ENCODE results near the gene CHD3.

Gene CHD3

GRCh38 chr17:7888184-7888920, at the start of gene CHD3:
Gene CHD3, plus strand, starts transcription at chr17:7888789. Its CDS starts 212 bp downstream, at chr17:7889001.
- H3K27ac Mint-ChIP-seq = no peak within 1 kb of the TSS
- no peak within 1 kb of the TSS for H3K4me3 Mint-ChIP-seq
- peak; percentile 69 for DNase-seq (ENCODE audit: low spot score)
- peaks cover 35% of the 10 kb centered on the region for H3K36me3 Mint-ChIP-seq (ENCODE audit: low read depth)
- H3K4me1 Mint-ChIP-seq (ENCODE audit: low read depth) = peaks cover 13% of the 10 kb centered on the region
- H3K9me3 Mint-ChIP-seq = no peaks in the 10 kb centered on the region
- no peaks in the 10 kb centered on the region for H3K27me3 Mint-ChIP-seq (ENCODE audit: low read depth)

- no peak for DNase-seq (ENCODE audit: low spot score)
- peak overlapping the region; percentile 54 for H3K27ac Mint-ChIP-seq
- no peaks in the 10 kb centered on the region for H3K9me3 Mint-ChIP-seq
- peaks cover 62% of the 10 kb centered on the region for H3K4me1 Mint-ChIP-seq (ENCODE audit: low read depth)
- H3K4me3 Mint-ChIP-seq = peak overlapping the region; percentile 71
- H3K27me3 Mint-ChIP-seq (ENCODE audit: low read depth) = no peaks in the 10 kb centered on the region
- no peaks in the 10 kb centered on the region for H3K36me3 Mint-ChIP-seq (ENCODE audit: low read depth)
Measured at GRCh38 chr17:7839190-7839875, 49.3 kb upstream of the CHD3 start.

DNA sequence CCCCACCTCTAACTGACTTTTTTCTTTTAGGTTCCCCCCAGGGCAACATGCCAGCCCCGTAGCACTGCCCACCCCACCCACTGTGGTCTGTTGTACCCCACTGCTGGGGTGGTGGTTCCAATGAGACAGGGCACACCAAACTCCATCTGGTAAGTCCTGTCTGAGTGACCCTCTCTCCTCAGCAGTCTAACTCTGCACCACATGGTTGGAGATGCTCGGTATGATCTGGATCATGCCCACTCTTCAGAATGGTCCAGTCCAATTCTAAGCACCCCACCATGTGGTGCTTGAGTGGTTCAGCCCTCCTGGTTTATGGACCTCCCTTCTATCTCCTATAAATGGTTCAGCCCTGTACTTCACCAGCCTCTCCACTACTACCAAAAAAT, 48.7 kb upstream of the CHD3 start:
- H3K4me1 Mint-ChIP-seq (ENCODE audit: low read depth) = peaks cover 61% of the 10 kb centered on the region
- no peaks in the 10 kb centered on the region for H3K9me3 Mint-ChIP-seq
- DNase-seq (ENCODE audit: low spot score) = no peak
- no peaks in the 10 kb centered on the region for H3K27me3 Mint-ChIP-seq (ENCODE audit: low read depth)
- no peak overlapping the region for H3K27ac Mint-ChIP-seq
- peak overlapping the region; percentile 11 for H3K4me3 Mint-ChIP-seq
- no peaks in the 10 kb centered on the region for H3K36me3 Mint-ChIP-seq (ENCODE audit: low read depth)

DNA sequence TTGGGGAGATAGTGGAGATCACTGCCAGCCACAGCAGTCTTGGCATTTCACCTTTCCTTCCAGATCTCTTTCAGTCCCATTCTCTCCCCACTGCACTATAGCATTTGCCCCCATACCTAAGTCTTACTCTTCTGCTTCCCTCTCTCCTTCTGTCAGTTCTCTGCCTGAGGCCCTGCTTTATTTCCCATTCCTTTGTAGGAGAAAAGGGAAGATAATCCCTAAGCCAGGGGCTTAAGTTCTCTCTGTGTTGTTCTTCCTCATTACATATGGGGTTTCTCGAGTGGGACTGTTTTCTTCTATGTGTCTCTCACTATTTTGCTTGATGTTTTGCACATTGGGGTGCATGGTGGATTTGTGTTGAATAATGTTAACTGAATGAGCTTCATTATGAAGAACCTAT, 48.1 kb upstream of the CHD3 start:
- Mint-ChIP-seq H3K27ac (peak overlapping the region; percentile 60), H3K9me3 (no peaks in the 10 kb centered on the region), H3K4me1 (ENCODE audit: low read depth) (peaks cover 59% of the 10 kb centered on the region), H3K27me3 (ENCODE audit: low read depth) (no peaks in the 10 kb centered on the region), H3K4me3 (peak overlapping the region; percentile 85), H3K36me3 (ENCODE audit: low read depth) (no peaks in the 10 kb centered on the region)
- no peak for DNase-seq (ENCODE audit: low spot score)

- Mint-ChIP-seq H3K27me3 (ENCODE audit: low read depth) (no peaks in the 10 kb centered on the region), H3K9me3 (no peaks in the 10 kb centered on the region), H3K4me3 (peak overlapping the region; percentile 85), H3K27ac (peak overlapping the region; percentile 91), H3K36me3 (ENCODE audit: low read depth) (no peaks in the 10 kb centered on the region), H3K4me1 (ENCODE audit: low read depth) (peaks cover 62% of the 10 kb centered on the region)
- no peak for DNase-seq (ENCODE audit: low spot score)
Measured at GRCh38 chr17:7840875-7841274, 47.7 kb upstream of the CHD3 start.

DNA sequence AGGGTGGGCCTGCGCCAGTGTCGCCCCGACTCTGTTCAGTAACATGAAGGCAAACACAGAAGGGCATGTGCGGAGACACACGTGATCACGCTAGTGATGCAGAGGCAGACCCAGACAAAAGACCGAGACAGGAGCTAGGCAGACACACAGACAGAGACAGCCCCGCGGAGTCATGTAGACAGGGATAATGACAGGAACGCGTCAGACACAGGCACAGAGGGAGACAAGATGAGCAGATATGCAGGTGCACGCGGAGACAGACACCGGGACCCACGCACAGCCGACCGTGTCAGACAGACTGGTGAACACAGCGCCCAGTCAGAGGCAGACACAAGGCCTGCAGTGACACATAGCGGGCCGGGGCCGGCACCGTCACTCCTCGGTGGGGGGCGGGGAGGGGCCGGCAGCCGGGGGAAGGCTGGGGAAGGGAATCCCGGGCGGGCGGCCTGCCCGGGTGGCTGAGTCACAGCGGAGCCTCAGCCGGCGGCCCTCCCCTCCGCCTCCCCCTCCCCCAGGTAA, 47.1 kb upstream of the CHD3 start:
- H3K27me3 Mint-ChIP-seq (ENCODE audit: low read depth) = no peaks in the 10 kb centered on the region
- H3K36me3 Mint-ChIP-seq (ENCODE audit: low read depth) = no peaks in the 10 kb centered on the region
- H3K9me3 Mint-ChIP-seq = no peaks in the 10 kb centered on the region
- H3K4me3 Mint-ChIP-seq = peak overlapping the region; percentile 99
- H3K27ac Mint-ChIP-seq = peak overlapping the region; percentile 91
- peak; percentile 87 for DNase-seq (ENCODE audit: low spot score)
- peaks cover 60% of the 10 kb centered on the region for H3K4me1 Mint-ChIP-seq (ENCODE audit: low read depth)

DNA sequence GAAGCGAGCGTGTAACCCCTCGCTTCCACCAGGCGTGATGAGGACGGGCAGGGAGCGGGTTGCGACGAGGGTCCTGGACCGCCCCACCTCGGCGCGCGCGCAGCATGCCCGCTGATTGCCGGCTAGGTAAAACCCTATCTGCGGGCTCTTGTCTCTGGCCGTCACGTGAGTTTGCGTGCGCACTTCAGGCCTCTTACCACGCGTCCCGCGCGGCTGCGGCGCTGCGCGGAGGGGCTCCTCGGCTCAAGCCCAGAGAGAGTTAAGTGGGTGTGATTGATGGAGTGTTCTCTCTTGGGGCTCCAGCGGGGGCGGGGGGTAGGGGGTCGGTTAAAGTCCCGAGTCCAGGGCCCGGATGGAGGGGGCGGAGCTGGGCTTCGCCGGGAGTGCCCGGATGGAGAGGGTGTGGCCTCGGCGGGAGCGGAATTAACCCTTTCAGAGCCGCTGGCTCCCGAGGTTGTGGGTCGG, 46.6 kb upstream of the CHD3 start:
- peak overlapping the region; percentile 99 for H3K27ac Mint-ChIP-seq
- H3K4me1 Mint-ChIP-seq (ENCODE audit: low read depth) = peaks cover 55% of the 10 kb centered on the region
- H3K27me3 Mint-ChIP-seq (ENCODE audit: low read depth) = no peaks in the 10 kb centered on the region
- H3K9me3 Mint-ChIP-seq = no peaks in the 10 kb centered on the region
- peak overlapping the region; percentile 99 for H3K4me3 Mint-ChIP-seq
- peak; percentile 85 for DNase-seq (ENCODE audit: low spot score)
- peaks cover 2% of the 10 kb centered on the region for H3K36me3 Mint-ChIP-seq (ENCODE audit: low read depth)

- Mint-ChIP-seq H3K4me1 (ENCODE audit: low read depth) (peaks cover 49% of the 10 kb centered on the region), H3K9me3 (no peaks in the 10 kb centered on the region), H3K27ac (peak overlapping the region; percentile 99), H3K4me3 (peak overlapping the region; percentile 99), H3K27me3 (ENCODE audit: low read depth) (no peaks in the 10 kb centered on the region), H3K36me3 (ENCODE audit: low read depth) (peaks cover 2% of the 10 kb centered on the region)
- peak; percentile 96 for DNase-seq (ENCODE audit: low spot score)
Measured at GRCh38 chr17:7842380-7843256, 46.0 kb upstream of the CHD3 start.

GRCh38 chr17:7843257-7843535, 45.4 kb upstream of the CHD3 start:
- DNase-seq (ENCODE audit: low spot score) = no peak
- Mint-ChIP-seq H3K36me3 (ENCODE audit: low read depth) (peaks cover 2% of the 10 kb centered on the region), H3K27me3 (ENCODE audit: low read depth) (no peaks in the 10 kb centered on the region), H3K4me1 (ENCODE audit: low read depth) (peaks cover 46% of the 10 kb centered on the region), H3K4me3 (peak overlapping the region; percentile 99), H3K9me3 (no peaks in the 10 kb centered on the region), H3K27ac (peak overlapping the region; percentile 99)

DNA sequence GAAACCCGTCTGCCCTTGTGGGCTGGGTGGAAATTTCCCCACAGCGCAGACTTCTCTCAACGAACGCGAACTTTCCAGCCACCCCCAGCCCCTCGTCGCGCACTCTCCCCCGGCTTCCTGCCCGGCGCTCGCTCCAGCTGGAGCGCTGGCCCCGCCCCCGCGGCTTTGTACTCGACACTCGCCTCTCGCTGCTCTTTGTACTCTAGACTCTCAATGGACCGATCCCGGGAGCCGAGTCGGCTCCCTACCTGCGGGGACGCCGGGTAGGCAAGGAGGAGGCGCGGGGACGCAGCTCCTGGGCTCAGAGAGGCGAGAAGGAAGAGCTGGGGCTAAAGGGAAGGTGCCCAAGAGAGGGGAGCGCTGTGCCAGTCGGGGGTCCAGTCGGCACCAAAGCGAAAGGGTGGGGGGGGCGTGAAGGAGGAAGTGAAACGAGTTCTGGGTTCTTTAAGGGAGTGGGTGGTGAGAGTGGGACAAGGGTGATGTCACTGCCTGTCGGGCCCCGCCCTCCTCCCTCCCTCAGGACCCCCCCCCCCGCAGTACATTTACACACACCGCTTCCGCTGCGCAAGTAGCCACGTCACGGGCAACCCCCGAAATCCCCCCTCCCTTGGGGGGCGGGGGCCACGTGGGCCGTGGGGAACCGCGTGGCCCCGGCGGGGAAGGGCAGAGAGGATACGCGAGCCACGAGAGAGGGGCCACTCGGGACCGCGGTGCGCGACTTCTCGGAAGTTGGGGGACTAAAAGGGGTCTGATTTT, 44.9 kb upstream of the CHD3 start:
- no peaks in the 10 kb centered on the region for H3K9me3 Mint-ChIP-seq
- peaks cover 2% of the 10 kb centered on the region for H3K36me3 Mint-ChIP-seq (ENCODE audit: low read depth)
- H3K4me1 Mint-ChIP-seq (ENCODE audit: low read depth) = peaks cover 42% of the 10 kb centered on the region
- peak overlapping the region; percentile 99 for H3K27ac Mint-ChIP-seq
- H3K27me3 Mint-ChIP-seq (ENCODE audit: low read depth) = no peaks in the 10 kb centered on the region
- H3K4me3 Mint-ChIP-seq = peak overlapping the region; percentile 99
- peak; percentile 85 for DNase-seq (ENCODE audit: low spot score)

- H3K27me3 Mint-ChIP-seq (ENCODE audit: low read depth) = no peaks in the 10 kb centered on the region
- peaks cover 34% of the 10 kb centered on the region for H3K4me1 Mint-ChIP-seq (ENCODE audit: low read depth)
- peak; percentile 90 for DNase-seq (ENCODE audit: low spot score)
- H3K9me3 Mint-ChIP-seq = no peaks in the 10 kb centered on the region
- H3K4me3 Mint-ChIP-seq = peak overlapping the region; percentile 99
- H3K27ac Mint-ChIP-seq = peak overlapping the region; percentile 99
- H3K36me3 Mint-ChIP-seq (ENCODE audit: low read depth) = peaks cover 2% of the 10 kb centered on the region
Measured at GRCh38 chr17:7844292-7845154, 44.1 kb upstream of the CHD3 start.

- no peaks in the 10 kb centered on the region for H3K27me3 Mint-ChIP-seq (ENCODE audit: low read depth)
- peak overlapping the region; percentile 99 for H3K27ac Mint-ChIP-seq
- peak overlapping the region; percentile 99 for H3K4me3 Mint-ChIP-seq
- H3K36me3 Mint-ChIP-seq (ENCODE audit: low read depth) = peaks cover 4% of the 10 kb centered on the region
- DNase-seq (ENCODE audit: low spot score) = no peak
- peaks cover 32% of the 10 kb centered on the region for H3K4me1 Mint-ChIP-seq (ENCODE audit: low read depth)
- H3K9me3 Mint-ChIP-seq = no peaks in the 10 kb centered on the region
Measured at GRCh38 chr17:7845359-7846062, 43.1 kb upstream of the CHD3 start.

All from T-helper 2 cell treated with Interferon-gamma antibody and Interleukin-4, amounts not matched to agents 5 μg/mL and 100 μg/mL, for 36 hours (primary cell).